WTC11 (cell line): ENCODE results near the gene CDK9.

Experiments
- ATF3 ChIP-seq: sonication (generic); formaldehyde crosslinking; conservative IDR thresholded peaks from 2 replicates; pipeline ENCODE4 v1.8.1; 2022; ENCODE audit warnings: mild to moderate bottlenecking, missing genetic modification reagents
- CTCF ChIP-seq: fragments of 200-600 bp; IDR thresholded peaks from 2 replicates; pipeline ENCODE4 v1.8.0; 2022; ENCODE audit warnings: antibody characterized with exemption
- E2F5 ChIP-seq: sonication (generic); formaldehyde crosslinking; IDR thresholded peaks from 2 replicates; pipeline ENCODE4 v1.8.1; 2022; ENCODE audit warnings: mild to moderate bottlenecking, moderate library complexity, missing genetic modification reagents
- FOXP1 ChIP-seq: sonication (generic); formaldehyde crosslinking; IDR thresholded peaks from 2 replicates; pipeline ENCODE4 v1.8.0; 2022; ENCODE audit warnings: missing genetic modification reagents, mild to moderate bottlenecking, moderate library complexity, borderline replicate concordance
- HMGXB4 ChIP-seq: sonication (generic); formaldehyde crosslinking; IDR thresholded peaks from 2 replicates; pipeline ENCODE4 v1.8.1; 2023; ENCODE audit warnings: mild to moderate bottlenecking, moderate library complexity, missing genetic modification reagents
- IRF2 ChIP-seq: sonication (generic); formaldehyde crosslinking; IDR thresholded peaks from 2 replicates; pipeline ENCODE4 v1.8.0; 2022; ENCODE audit warnings: low read depth, missing genetic modification reagents, borderline replicate concordance
- JUN ChIP-seq: sonication (generic); formaldehyde crosslinking; IDR thresholded peaks from 2 replicates; pipeline ENCODE4 v1.8.0; 2023; ENCODE audit warnings: mild to moderate bottlenecking, missing genetic modification reagents
- KAT7 ChIP-seq: sonication (generic); formaldehyde crosslinking; IDR thresholded peaks from 2 replicates; pipeline ENCODE4 v1.8.1; 2023; ENCODE audit warnings: missing genetic modification reagents, mild to moderate bottlenecking, borderline replicate concordance
- SMAD4 ChIP-seq: sonication (generic); formaldehyde crosslinking; IDR thresholded peaks from 2 replicates; pipeline ENCODE4 v1.8.0; 2022; ENCODE audit warnings: mild to moderate bottlenecking, missing genetic modification reagents
- SP1 ChIP-seq: sonication (generic); formaldehyde crosslinking; conservative IDR thresholded peaks from 2 replicates; pipeline ENCODE4 v1.8.1; 2022; ENCODE audit warnings: missing genetic modification reagents
- TEAD1 ChIP-seq: sonication (generic); formaldehyde crosslinking; IDR thresholded peaks from 2 replicates; pipeline ENCODE4 v1.8.0; 2022; ENCODE audit warnings: mild to moderate bottlenecking, missing genetic modification reagents
- ZNF416 ChIP-seq: fragments of 250-450 bp; sonication (Bioruptor Pico); IDR thresholded peaks from 2 replicates; pipeline ENCODE4 v1.9.0; 2021; ENCODE audit warnings: mild to moderate bottlenecking, inconsistent platforms
- TF ChIP-seq, protein P1 (sequence below): sonication (generic); formaldehyde crosslinking; IDR thresholded peaks from 2 replicates; pipeline ENCODE4 v1.8.0; 2022; ENCODE audit warnings: mild to moderate bottlenecking, missing genetic modification reagents
- TF ChIP-seq, protein P2 (sequence below): sonication (generic); formaldehyde crosslinking; IDR thresholded peaks from 2 replicates; pipeline ENCODE4 v1.8.1; 2023; ENCODE audit warnings: mild to moderate bottlenecking, missing genetic modification reagents, moderate library complexity

GRCh38 chr9:127816728-127817127 is 30.9 kb downstream of the CDK9 start:
- no peak for TF ChIP-seq IRF2 (CRISPR knock-in tag)
- TF ChIP-seq TEAD1 (CRISPR knock-in tag) = no peak
- TF ChIP-seq CTCF = no peak
- no peak for TF ChIP-seq KAT7 (CRISPR knock-in tag)
- no peak for TF ChIP-seq JUN (CRISPR knock-in tag)
- TF ChIP-seq, protein P1, sequence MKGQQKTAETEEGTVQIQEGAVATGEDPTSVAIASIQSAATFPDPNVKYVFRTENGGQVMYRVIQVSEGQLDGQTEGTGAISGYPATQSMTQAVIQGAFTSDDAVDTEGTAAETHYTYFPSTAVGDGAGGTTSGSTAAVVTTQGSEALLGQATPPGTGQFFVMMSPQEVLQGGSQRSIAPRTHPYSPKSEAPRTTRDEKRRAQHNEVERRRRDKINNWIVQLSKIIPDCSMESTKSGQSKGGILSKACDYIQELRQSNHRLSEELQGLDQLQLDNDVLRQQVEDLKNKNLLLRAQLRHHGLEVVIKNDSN (CRISPR knock-in tag) = no peak
- TF ChIP-seq SP1 (CRISPR knock-in tag) = no peak
- TF ChIP-seq, protein P2, sequence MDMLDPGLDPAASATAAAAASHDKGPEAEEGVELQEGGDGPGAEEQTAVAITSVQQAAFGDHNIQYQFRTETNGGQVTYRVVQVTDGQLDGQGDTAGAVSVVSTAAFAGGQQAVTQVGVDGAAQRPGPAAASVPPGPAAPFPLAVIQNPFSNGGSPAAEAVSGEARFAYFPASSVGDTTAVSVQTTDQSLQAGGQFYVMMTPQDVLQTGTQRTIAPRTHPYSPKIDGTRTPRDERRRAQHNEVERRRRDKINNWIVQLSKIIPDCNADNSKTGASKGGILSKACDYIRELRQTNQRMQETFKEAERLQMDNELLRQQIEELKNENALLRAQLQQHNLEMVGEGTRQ (CRISPR knock-in tag) = no peak
- TF ChIP-seq ZNF416 (CRISPR knock-in tag) = no peak
- TF ChIP-seq ATF3 (CRISPR knock-in tag) = no peak
- no peak for TF ChIP-seq E2F5
- TF ChIP-seq FOXP1 (CRISPR knock-in tag) = no peak
- no peak for TF ChIP-seq SMAD4 (CRISPR knock-in tag)
- TF ChIP-seq HMGXB4 = no peak
